Endothelial cell of umbilical vein (primary cell): ENCODE results near the gene STRIT1.

ENCODE experiments used
- EZH2 ChIP-seq: IDR thresholded peaks from 2 replicates; pipeline ENCODE4 v1.6.1; 2012; ENCODE audit warnings: borderline replicate concordance, low read depth, mild to moderate bottlenecking, moderate library complexity, low read length, inconsistent platforms; ENCODE audit not compliant: severe bottlenecking
- FOS ChIP-seq: IDR thresholded peaks from 2 replicates; pipeline ENCODE4 v1.6.1; 2011; ENCODE audit warnings: mild to moderate bottlenecking, low read length, moderate library complexity, borderline replicate concordance; ENCODE audit not compliant: insufficient read depth
- GATA2 ChIP-seq: IDR thresholded peaks from 2 replicates; pipeline ENCODE4 v1.7.0; 2011; ENCODE audit warnings: low read depth, mild to moderate bottlenecking, moderate library complexity, mixed read lengths, low read length; ENCODE audit not compliant: insufficient read length, insufficient read depth
- JUN ChIP-seq: IDR thresholded peaks from 2 replicates; pipeline ENCODE4 v1.6.1; 2011; ENCODE audit warnings: borderline replicate concordance, low read depth; ENCODE audit not compliant: insufficient read length, insufficient read depth
- MYC ChIP-seq: IDR thresholded peaks from one replicate; pipeline ENCODE4 v1.6.1; 2011; ENCODE audit warnings: mild to moderate bottlenecking, low read depth, low read length
- POLR2A ChIP-seq: IDR thresholded peaks from 2 replicates; pipeline ENCODE4 v1.6.1; 2012; ENCODE audit warnings: low read depth, mild to moderate bottlenecking, control low read depth, low read length
- POLR2AphosphoS5 ChIP-seq: IDR thresholded peaks from 2 replicates; pipeline ENCODE4 v1.6.1; 2012; ENCODE audit warnings: low read depth, mild to moderate bottlenecking, control low read depth, low read length, moderate library complexity; ENCODE audit not compliant: insufficient read depth
- TF ChIP-seq, protein P1 (sequence below), 2 donors: IDR thresholded peaks; 1 replicate in 1 of 2; 2 replicates in 1 of 2; pipeline ENCODE4 v1.5.1; 2011; ENCODE audit warnings: low read length in 2 of 2, mild to moderate bottlenecking in 2 of 2, moderate library complexity in 2 of 2, control low read depth in 1 of 2, inconsistent platforms in 1 of 2, low read depth in 1 of 2; ENCODE audit not compliant: insufficient read depth in 1 of 2; ENCODE audit errors: extremely low read depth in 1 of 2
- TF ChIP-seq, protein P2 (sequence below): IDR thresholded peaks from 2 replicates; pipeline ENCODE4 v1.6.1; 2011; ENCODE audit not compliant: insufficient read depth, insufficient read length

DNA sequence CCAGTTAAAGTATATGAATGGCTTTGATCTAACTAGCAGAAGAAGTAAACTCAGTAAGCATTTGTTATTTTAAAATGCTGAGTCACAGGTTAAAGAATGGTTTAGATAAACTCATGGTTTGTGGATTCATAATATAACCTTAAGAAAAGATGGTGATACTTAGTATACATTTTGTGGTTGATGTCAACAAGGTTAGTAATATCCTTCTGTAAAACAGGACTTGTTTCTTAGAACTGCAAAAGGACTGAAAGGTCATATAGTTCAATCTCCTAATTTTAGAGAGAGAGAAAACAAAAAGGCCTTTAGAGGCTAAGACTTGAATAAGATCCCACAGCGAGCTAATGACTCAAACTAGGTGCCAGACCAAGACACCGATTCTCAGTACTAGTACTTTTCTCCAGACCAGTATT lies 50.0 kb downstream of the STRIT1 start:
- TF ChIP-seq, protein P1, sequence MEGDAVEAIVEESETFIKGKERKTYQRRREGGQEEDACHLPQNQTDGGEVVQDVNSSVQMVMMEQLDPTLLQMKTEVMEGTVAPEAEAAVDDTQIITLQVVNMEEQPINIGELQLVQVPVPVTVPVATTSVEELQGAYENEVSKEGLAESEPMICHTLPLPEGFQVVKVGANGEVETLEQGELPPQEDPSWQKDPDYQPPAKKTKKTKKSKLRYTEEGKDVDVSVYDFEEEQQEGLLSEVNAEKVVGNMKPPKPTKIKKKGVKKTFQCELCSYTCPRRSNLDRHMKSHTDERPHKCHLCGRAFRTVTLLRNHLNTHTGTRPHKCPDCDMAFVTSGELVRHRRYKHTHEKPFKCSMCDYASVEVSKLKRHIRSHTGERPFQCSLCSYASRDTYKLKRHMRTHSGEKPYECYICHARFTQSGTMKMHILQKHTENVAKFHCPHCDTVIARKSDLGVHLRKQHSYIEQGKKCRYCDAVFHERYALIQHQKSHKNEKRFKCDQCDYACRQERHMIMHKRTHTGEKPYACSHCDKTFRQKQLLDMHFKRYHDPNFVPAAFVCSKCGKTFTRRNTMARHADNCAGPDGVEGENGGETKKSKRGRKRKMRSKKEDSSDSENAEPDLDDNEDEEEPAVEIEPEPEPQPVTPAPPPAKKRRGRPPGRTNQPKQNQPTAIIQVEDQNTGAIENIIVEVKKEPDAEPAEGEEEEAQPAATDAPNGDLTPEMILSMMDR (IDR thresholded peaks at IDR 0.05; ENCODE audit: extremely low read depth in 1 of 2, insufficient read depth in 1 of 2, low read depth in 1 of 2, low read length in 2 of 2), result no peak
- TF ChIP-seq POLR2A (no peak), JUN (no peak), POLR2AphosphoS5 (no peak), EZH2 (no peak), MYC (no peak), FOS (no peak), GATA2 (no peak)
- TF ChIP-seq, protein P2, sequence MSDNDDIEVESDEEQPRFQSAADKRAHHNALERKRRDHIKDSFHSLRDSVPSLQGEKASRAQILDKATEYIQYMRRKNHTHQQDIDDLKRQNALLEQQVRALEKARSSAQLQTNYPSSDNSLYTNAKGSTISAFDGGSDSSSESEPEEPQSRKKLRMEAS, result no peak
